Erythroblast (primary cell): Measurements from ENCODE around the gene KRTAP12-3.

ENCODE experiments used
- GATA1 ChIP-seq: IDR thresholded peaks from 2 replicates; pipeline ENCODE4 v1.6.1; 2011; ENCODE audit warnings: low read depth, mild to moderate bottlenecking, control low read depth, low read length, moderate library complexity
- POLR2A ChIP-seq: IDR thresholded peaks from 2 replicates; pipeline ENCODE4 v1.6.1; 2011; ENCODE audit warnings: mild to moderate bottlenecking, low read length

DNA sequence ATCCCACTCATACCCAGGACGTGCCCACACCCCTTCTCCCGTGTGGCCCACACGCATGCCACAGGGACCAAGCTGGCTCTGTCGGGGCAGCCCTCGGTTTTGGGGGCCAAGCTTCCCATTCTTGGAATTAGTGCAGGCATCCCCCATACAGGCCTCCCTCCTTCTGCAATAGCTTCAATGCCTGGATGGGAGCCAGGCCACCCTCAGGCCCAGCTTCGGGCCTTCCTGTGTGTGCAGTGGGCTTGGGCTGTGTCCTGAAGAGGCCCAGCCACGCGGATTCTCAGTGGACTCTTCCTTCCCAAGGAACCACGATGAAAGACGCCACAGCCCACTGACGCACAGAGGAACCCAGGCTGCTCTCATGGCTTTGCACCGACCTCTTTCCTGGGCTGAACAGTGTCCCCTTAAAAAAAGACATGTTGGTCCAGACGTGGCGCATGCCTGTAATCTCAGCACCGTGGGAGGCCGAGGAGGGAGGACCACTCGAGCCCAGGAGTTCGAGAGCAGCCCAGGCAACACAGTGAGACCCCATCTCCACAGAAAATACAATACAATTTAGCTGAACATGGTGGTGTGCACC, 8.1 kb upstream of the KRTAP12-3 start:
- TF ChIP-seq POLR2A (no peak), GATA1 (no peak)
